Measurements from ENCODE around the gene PHLDB3.

Gene PHLDB3

DNA sequence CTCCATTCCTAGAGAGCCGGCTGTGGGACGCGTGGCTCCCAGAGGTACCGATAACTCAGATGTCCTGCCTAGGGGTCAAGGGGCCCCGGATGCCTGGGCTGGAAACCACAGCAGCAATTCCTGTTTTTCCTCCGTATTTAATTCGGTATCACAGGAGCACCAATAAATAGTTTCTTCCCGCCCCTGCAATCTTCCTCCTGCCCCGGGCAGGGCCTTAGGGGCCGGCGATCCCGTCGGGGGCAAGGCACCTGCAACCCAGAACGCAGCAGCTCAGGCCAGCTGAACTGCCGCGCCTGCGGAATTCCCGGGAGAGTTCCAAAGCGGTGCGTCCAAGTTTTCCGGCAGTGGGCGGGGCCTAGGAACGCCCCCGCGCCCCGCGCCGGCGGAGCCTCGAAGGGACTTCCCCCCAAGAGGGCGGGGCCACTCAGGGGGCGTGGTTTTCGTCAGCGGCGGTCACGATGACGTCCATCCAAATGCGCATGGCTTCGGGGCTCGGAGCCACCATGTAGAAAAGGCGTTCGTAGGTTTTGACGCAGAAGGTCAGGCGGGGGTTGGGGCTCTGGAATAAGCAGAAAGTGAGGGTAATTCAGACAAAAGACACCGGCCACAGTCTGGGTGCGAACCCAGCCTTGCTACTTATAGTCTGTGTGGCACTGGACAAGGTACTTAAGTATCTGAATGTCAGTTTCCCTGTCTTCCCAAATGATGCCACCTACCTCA, 29.4 kb downstream of the PHLDB3 start:
- in situ Hi-C loops (cut with HindIII; ENCODE audit: low pct_ligation_motif_present, low sequenced_read_pairs): no loop called here
- Histone ChIP-seq H3K27me3 (replicated peaks) (no peaks in the 10 kb centered on the region), H3K4me3 (ENCODE audit: low read depth, low read length) (peak overlapping the region; percentile 46), H3K36me3 (replicated peaks) (no peaks in the 10 kb centered on the region), H3K27ac (peak overlapping the region; percentile 46)
- TF ChIP-seq, protein P1, sequence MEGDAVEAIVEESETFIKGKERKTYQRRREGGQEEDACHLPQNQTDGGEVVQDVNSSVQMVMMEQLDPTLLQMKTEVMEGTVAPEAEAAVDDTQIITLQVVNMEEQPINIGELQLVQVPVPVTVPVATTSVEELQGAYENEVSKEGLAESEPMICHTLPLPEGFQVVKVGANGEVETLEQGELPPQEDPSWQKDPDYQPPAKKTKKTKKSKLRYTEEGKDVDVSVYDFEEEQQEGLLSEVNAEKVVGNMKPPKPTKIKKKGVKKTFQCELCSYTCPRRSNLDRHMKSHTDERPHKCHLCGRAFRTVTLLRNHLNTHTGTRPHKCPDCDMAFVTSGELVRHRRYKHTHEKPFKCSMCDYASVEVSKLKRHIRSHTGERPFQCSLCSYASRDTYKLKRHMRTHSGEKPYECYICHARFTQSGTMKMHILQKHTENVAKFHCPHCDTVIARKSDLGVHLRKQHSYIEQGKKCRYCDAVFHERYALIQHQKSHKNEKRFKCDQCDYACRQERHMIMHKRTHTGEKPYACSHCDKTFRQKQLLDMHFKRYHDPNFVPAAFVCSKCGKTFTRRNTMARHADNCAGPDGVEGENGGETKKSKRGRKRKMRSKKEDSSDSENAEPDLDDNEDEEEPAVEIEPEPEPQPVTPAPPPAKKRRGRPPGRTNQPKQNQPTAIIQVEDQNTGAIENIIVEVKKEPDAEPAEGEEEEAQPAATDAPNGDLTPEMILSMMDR (IDR thresholded peaks at IDR 0.05; ENCODE audit: low read depth, low read length, missing control alignments): no peak
- DNase-seq: peak; percentile 88

DNA sequence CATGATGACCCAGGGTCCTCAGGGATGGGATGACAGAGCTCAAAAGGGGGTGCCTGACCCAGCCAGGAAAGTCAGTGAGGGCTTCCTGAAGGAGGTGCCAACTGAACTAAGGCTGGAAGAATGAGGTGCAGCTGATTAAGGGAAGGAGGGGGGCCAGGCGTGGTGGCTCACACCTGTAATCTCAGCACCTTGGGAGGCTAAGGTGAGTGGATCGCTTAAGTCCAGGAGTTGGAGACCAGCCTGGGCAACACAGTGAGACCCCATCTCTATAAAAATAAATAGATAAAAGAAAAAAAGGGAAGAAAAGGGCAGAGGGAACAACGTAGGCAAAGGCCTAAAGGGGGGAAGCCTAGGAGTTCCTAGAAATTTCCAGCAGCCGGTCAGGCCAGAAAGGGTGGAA, 30.1 kb downstream of the PHLDB3 start:
- Histone ChIP-seq H3K27me3 (replicated peaks) (no peaks in the 10 kb centered on the region), H3K4me3 (ENCODE audit: low read depth, low read length) (no peak overlapping the region), H3K27ac (no peak overlapping the region), H3K36me3 (replicated peaks) (no peaks in the 10 kb centered on the region)
- TF ChIP-seq, protein P1 (IDR thresholded peaks at IDR 0.05; ENCODE audit: low read depth, low read length, missing control alignments): no peak
- DNase-seq: no peak
- in situ Hi-C loops (cut with HindIII; ENCODE audit: low pct_ligation_motif_present, low sequenced_read_pairs): no loop called here

DNA sequence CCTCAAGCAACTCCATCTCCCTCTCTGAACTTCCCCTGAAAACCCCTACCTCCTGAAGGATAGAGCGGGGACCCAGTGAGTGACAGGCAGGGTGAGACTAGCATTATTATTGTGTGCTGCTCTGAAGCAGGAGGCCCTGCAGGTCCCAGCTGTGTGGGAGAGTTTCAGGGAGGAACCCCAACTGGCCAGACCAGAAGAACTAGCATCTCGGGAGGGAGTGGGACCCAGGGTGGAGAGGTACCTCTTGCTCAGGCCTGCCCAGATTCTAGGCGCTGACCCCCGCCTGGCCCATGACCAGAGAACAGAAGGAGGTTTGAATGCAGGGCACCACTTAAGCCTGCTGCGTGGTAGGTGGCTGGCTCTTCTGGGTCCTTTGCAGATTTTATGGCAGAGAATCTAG, 33.5 kb downstream of the PHLDB3 start:
- H3K27ac ChIP-seq: no peak overlapping the region
- H3K4me3 ChIP-seq (ENCODE audit: low read depth, low read length): no peak overlapping the region
- in situ Hi-C loops (cut with HindIII; ENCODE audit: low pct_ligation_motif_present, low sequenced_read_pairs): no loop called here
- DNase-seq: no peak
- no peaks in the 10 kb centered on the region for H3K36me3 ChIP-seq (replicated peaks)
- TF ChIP-seq, protein P1 (IDR thresholded peaks at IDR 0.05; ENCODE audit: low read depth, low read length, missing control alignments): no peak
- no peaks in the 10 kb centered on the region for H3K27me3 ChIP-seq (replicated peaks)

DNA sequence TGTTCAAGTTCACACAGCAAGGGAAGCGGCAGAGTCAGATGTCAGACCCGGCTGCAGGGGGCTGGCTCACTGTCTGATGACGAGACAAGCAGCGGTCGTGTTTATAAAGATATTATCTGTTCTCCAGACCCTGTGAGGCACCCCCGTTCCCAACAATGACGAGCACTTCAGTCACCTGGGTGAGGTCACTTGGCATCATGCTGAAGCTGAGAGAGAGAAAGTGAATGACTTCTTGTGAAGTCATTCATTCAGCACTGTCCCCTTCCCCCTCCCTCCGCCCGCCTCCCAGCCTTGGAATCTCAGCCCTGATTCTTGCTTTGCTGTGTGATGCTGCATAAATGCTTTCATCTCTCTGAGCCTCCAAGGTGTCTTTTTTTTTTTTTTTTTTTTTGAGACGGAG, 34.3 kb downstream of the PHLDB3 start:
- Histone ChIP-seq H3K27ac (no peak overlapping the region), H3K36me3 (replicated peaks) (no peaks in the 10 kb centered on the region), H3K27me3 (replicated peaks) (no peaks in the 10 kb centered on the region), H3K4me3 (ENCODE audit: low read depth, low read length) (no peak overlapping the region)
- TF ChIP-seq, protein P1 (IDR thresholded peaks at IDR 0.05; ENCODE audit: low read depth, low read length, missing control alignments): no peak
- in situ Hi-C loops (cut with HindIII; ENCODE audit: low pct_ligation_motif_present, low sequenced_read_pairs): no loop called here
- DNase-seq: peak; percentile 32

DNA sequence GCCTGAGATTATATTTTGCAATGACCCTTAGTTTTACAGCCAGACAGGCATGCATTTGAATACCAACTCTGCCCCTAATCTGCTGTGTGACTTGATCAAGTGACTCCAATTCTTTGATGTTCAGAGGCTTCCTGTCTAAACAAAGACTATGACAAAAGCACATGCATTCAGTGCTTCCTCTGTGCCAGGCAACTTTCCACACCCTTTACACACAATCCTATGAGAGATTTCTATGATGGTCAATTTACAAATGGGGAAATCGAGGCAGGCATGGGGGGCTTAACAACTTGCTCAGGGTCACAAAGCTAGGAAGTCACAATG, 35.4 kb downstream of the PHLDB3 start:
- Histone ChIP-seq H3K27ac (no peak overlapping the region), H3K4me3 (ENCODE audit: low read depth, low read length) (no peak overlapping the region)
- no peak for DNase-seq

More for the DNA sequence above, 35.4 kb downstream of the PHLDB3 start:
- no peaks in the 10 kb centered on the region for H3K36me3 ChIP-seq (replicated peaks)
- H3K27me3 ChIP-seq (replicated peaks): no peaks in the 10 kb centered on the region
- TF ChIP-seq, protein P1 (IDR thresholded peaks at IDR 0.05; ENCODE audit: low read depth, low read length, missing control alignments): no peak
- in situ Hi-C loops (cut with HindIII; ENCODE audit: low pct_ligation_motif_present, low sequenced_read_pairs): no loop called here
